Measurements from ENCODE around the gene CLDN25. TPM values are rescaled to one million over a fixed set of nuclear protein-coding genes. Genes with fewer than 3 reads are reported as not detected.
"Not testable (repeated sequence)": the region's sequence is repeated elsewhere in the genome, so short reads cannot be mapped to it uniquely, and the experiment has no call there.

Gene CLDN25
- total RNA-seq, 4 donors from 2014 or later = not detected

- Histone ChIP-seq H3K27me3 (no peaks in the 10 kb centered on the region), H3K4me1 (no peaks in the 10 kb centered on the region), H3K4me3 (no peak overlapping the region), H3K36me3 (peaks cover 0 to 40% (median 14%) of the 10 kb centered on the region in 4 donors), H3K9me3 (no peaks in the 10 kb centered on the region), H3K27ac (no peak overlapping the region)
- WGBS, 2 donors (ENCODE audit: low coverage in 1 of 2) = 95 to 100% methylated on average over 3 of the region's 3 CpGs
- in situ Hi-C loops (cut with MboI; ENCODE audit: low pct_ligation_motif_present in 1 of 4, low pct_unique_long_range_greater_than_20kb in 1 of 4, low sequenced_read_pairs in 3 of 4) = no loop called here
- no peak for DNase-seq
- intact Hi-C loops (cut with DNase I; ENCODE audit: low total_unique reads) = no loop called here
- TF ChIP-seq POLR2AphosphoS5 (IDR thresholded peaks at IDR 0.05) = no peak
- TF ChIP-seq CTCF (IDR thresholded peaks at IDR 0.05) = no peak
- TF ChIP-seq EP300 (IDR thresholded peaks at IDR 0.05; ENCODE audit: low read depth) = no peak
- no peak for TF ChIP-seq POLR2A (IDR thresholded peaks at IDR 0.05)
These were observed 26.7 kb upstream of the CLDN25 start for GRCh38 chr11:113752932-113753331.

GRCh38 chr11:113760241-113760640 lies 19.4 kb upstream of the CLDN25 start:
- in situ Hi-C loops (cut with MboI; ENCODE audit: low pct_ligation_motif_present in 1 of 4, low pct_unique_long_range_greater_than_20kb in 1 of 4, low sequenced_read_pairs in 3 of 4) (no loop called here), intact Hi-C loops (cut with DNase I; ENCODE audit: low total_unique reads) (no loop called here)
- WGBS, 2 donors (ENCODE audit: low coverage in 1 of 2) = 93 to 97% methylated on average over 3 of the region's 3 CpGs
- H3K27ac ChIP-seq = no peak overlapping the region
- no peak for TF ChIP-seq POLR2AphosphoS5 (IDR thresholded peaks at IDR 0.05)
- no peak for TF ChIP-seq POLR2A (IDR thresholded peaks at IDR 0.05)
- no peaks in the 10 kb centered on the region for H3K9me3 ChIP-seq
- no peaks in the 10 kb centered on the region for H3K27me3 ChIP-seq
- H3K4me3 ChIP-seq = no peak overlapping the region
- DNase-seq = no peak
- no peaks in the 10 kb centered on the region for H3K4me1 ChIP-seq
- H3K36me3 ChIP-seq = peaks cover 0 to 45% (median 24%) of the 10 kb centered on the region in 4 donors

- H3K4me1 ChIP-seq; in situ Hi-C loops (cut with MboI; ENCODE audit: low pct_ligation_motif_present in 1 of 4, low pct_unique_long_range_greater_than_20kb in 1 of 4, low sequenced_read_pairs in 3 of 4); H3K9me3 ChIP-seq; H3K27me3 ChIP-seq; H3K27ac ChIP-seq; intact Hi-C loops (cut with DNase I; ENCODE audit: low total_unique reads); DNase-seq; H3K4me3 ChIP-seq: not testable (repeated sequence)
- WGBS, 2 donors (ENCODE audit: low coverage in 1 of 2) = 92 to 95% methylated on average over 2 of the region's 2 CpGs
- peaks cover 0 to 31% (median 13%) of the 10 kb centered on the region in 4 donors for H3K36me3 ChIP-seq
These were observed 16.6 kb upstream of the CLDN25 start for GRCh38 chr11:113763040-113763439.

- no peaks in the 10 kb centered on the region for H3K27me3 ChIP-seq
- DNase-seq = no peak
- no peak overlapping the region for H3K4me3 ChIP-seq
- intact Hi-C loops (cut with DNase I; ENCODE audit: low total_unique reads) = no loop called here
- H3K4me1 ChIP-seq = no peaks in the 10 kb centered on the region
- H3K36me3 ChIP-seq = peaks cover 0 to 18% (median 5%) of the 10 kb centered on the region in 4 donors
- in situ Hi-C loops (cut with MboI; ENCODE audit: low pct_ligation_motif_present in 1 of 4, low pct_unique_long_range_greater_than_20kb in 1 of 4, low sequenced_read_pairs in 3 of 4) = no loop called here
- WGBS, 2 donors (ENCODE audit: low coverage in 1 of 2) = 73 to 83% methylated on average over 2 of the region's 2 CpGs
- H3K27ac ChIP-seq = no peak overlapping the region
- TF ChIP-seq CTCF (IDR thresholded peaks at IDR 0.05) = no peak
- TF ChIP-seq POLR2A (IDR thresholded peaks at IDR 0.05) = no peak
- H3K9me3 ChIP-seq = no peaks in the 10 kb centered on the region
These were observed 14.9 kb upstream of the CLDN25 start for GRCh38 chr11:113764527-113765219.

- no peak for DNase-seq
- intact Hi-C loops (cut with DNase I; ENCODE audit: low total_unique reads) (no loop called here), in situ Hi-C loops (cut with MboI; ENCODE audit: low pct_ligation_motif_present in 1 of 4, low pct_unique_long_range_greater_than_20kb in 1 of 4, low sequenced_read_pairs in 3 of 4) (no loop called here)
- peaks cover 0 to 11% (median 1%) of the 10 kb centered on the region in 4 donors for H3K36me3 ChIP-seq
- WGBS, 2 donors (ENCODE audit: low coverage in 1 of 2) = 68 to 100% methylated on average over 1 to 3 of the region's 3 CpGs
- H3K27me3 ChIP-seq = no peaks in the 10 kb centered on the region
- H3K9me3 ChIP-seq = no peaks in the 10 kb centered on the region
- H3K4me1 ChIP-seq = peaks cover 6 to 12% (median 9%) of the 10 kb centered on the region in 4 donors
- H3K4me3 ChIP-seq = no peak overlapping the region
- TF ChIP-seq POLR2A (IDR thresholded peaks at IDR 0.05) = no peak
- no peak for TF ChIP-seq POLR2AphosphoS5 (IDR thresholded peaks at IDR 0.05)
- TF ChIP-seq CTCF (IDR thresholded peaks at IDR 0.05) = no peak
- TF ChIP-seq EP300 (IDR thresholded peaks at IDR 0.05; ENCODE audit: low read depth) = no peak
- H3K27ac ChIP-seq = no peak overlapping the region
These were observed 7.6 kb upstream of the CLDN25 start for GRCh38 chr11:113771964-113772363.

Measured in transverse colon (tissue), 4 donors.